SK-N-SH (cell line): ENCODE measurements around the gene TMCC3.

Source experiments
- CTCF ChIP-seq: fragments of 200-600 bp; sonication (generic); IDR thresholded peaks from 2 replicates; pipeline ENCODE4 v1.6.1; 2017; ENCODE audit warnings: antibody characterized with exemption, mild to moderate bottlenecking, moderate library complexity
- MAX ChIP-seq: IDR thresholded peaks from 2 replicates; pipeline ENCODE4 v1.4.0; 2012; ENCODE audit warnings: low read depth
- POLR2AphosphoS5 ChIP-seq: IDR thresholded peaks from 2 replicates; pipeline ENCODE4 v1.6.1; 2012; ENCODE audit warnings: low read depth, low read length
- REST ChIP-seq: IDR thresholded peaks from 2 replicates; pipeline ENCODE4 v1.6.1; 2012; ENCODE audit warnings: mild to moderate bottlenecking, low read depth, low read length, moderate library complexity
- SMC3 ChIP-seq: IDR thresholded peaks from 2 replicates; pipeline ENCODE4 v1.6.1; 2012; ENCODE audit warnings: low read depth, low read length, improper control_type of control experiment
- TAF1 ChIP-seq: IDR thresholded peaks from 2 replicates; pipeline ENCODE4 v1.6.1; 2012; ENCODE audit warnings: low read depth, mild to moderate bottlenecking, low read length, moderate library complexity, borderline replicate concordance
- USF2 ChIP-seq: fragments of 150-350 bp; IDR thresholded peaks from 2 replicates; pipeline ENCODE4 v1.6.1; 2017; ENCODE audit warnings: antibody characterized with exemption, low read length, low read depth, borderline replicate concordance
- YY1 ChIP-seq: IDR thresholded peaks from 2 replicates; pipeline ENCODE4 v1.4.0; 2012; ENCODE audit warnings: low read depth, mild to moderate bottlenecking

GRCh38 chr12:94687891-94688290 is 37.5 kb upstream of the TMCC3 start:
- no peak for TF ChIP-seq CTCF
- TF ChIP-seq REST, result no peak
- no peak for TF ChIP-seq SMC3
- no peak for TF ChIP-seq USF2
- TF ChIP-seq POLR2AphosphoS5, result no peak
- TF ChIP-seq TAF1, result no peak
- no peak for TF ChIP-seq YY1
- no peak for TF ChIP-seq MAX
